Stimulated activated CD8-positive, alpha-beta memory T cell treated with anti-CD3 and anti-CD28 coated beads, Interleukin-12 subunit alpha, Interleukin-12 subunit beta, amount 100 ng/mL, for 24 hours (primary cell): ENCODE results near the gene DNAJC22.
A peak's percentile ranks its signal among the peaks of the same experiment; 100 is the strongest.
"Not testable (repeated sequence)": the region's sequence is repeated elsewhere in the genome, so short reads cannot be mapped to it uniquely, and the experiment has no call there.

ENCODE experiments used
- DNase-seq: peaks from one replicate; pipeline ENCODE4 v3.0.0-alpha.2; 2020; ENCODE audit errors: extremely low read depth

The DNAJC22 gene

DNA sequence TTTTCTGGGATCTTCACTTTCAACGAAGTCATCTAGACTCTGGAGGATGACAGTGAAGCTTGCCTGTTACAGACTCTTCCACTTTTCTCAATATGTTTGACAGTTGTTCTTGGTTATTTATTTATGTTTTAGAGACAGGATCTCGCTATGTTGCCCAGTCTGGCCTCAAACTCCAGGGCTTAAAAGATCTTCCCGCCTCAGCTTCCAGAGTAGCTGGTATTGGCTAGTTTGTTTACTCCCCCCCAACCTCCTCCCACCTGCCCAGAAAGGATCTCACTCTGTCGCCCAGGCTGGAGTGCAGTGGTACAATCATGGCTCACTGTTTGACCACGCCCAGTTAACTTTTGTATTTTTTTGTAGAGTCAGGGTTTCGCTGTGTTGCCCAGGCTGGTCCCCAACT is 23.9 kb downstream of the DNAJC22 start:
- no peak for DNase-seq

DNA sequence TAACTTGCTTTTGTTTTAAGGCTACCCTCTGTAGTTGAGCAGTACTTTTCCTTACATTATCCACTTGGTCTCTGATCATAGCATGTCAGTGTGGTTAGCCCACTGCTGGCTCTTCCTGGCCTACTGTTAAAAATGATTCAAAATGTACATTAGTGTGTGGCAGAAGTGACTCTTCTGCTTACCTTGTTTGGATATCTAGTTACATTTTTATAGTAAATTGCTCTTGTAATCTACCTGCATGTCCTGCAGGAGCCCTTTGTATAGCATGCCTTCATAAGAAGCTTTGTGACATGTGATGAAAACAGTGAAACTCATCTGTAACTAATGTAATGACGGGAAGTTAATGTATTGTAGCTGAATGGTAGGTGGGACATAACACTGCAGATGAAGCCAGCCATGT is 28.7 kb downstream of the DNAJC22 start:
- DNase-seq = no peak

- no peak for DNase-seq
These were observed 30.7 kb downstream of the DNAJC22 start for GRCh38 chr12:49377386-49377785.

GRCh38 chr12:49380184-49380583 is 33.5 kb downstream of the DNAJC22 start:
- DNase-seq = not testable (repeated sequence)

DNA sequence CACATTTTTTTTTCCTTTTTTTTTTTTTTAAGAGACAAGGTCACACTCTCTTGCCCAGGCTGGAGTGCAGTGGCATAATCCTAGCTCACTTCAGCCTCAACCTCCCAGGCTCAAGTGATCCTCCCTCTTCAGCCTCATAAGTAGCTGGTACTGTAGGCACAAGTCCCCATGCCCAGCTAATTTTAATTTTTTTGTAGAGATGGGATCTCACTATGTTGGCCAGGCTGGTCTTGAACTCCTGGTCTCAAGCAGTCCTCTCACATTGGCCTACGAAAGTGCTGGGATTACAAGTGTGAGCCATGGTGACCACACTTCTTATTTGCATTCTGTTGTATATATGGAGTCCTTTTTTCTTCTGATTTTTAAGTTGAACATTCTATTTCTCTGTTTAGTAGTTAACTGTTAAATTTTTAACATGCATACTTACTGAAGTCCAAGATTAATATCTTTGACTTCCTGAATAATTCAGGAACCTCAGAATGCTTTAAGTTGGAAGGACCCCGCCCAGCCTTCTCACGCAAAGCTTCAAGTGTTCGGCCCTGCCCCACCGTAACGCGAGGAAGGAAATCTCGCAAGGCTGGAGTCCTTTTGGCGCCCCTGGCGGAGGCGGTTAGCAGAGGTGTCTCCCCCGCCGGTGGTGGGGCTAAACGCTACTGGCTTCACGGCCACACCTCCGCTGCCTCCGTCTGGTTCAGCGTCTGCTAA is 42.1 kb downstream of the DNAJC22 start:
- peak; percentile 26 for DNase-seq

DNA sequence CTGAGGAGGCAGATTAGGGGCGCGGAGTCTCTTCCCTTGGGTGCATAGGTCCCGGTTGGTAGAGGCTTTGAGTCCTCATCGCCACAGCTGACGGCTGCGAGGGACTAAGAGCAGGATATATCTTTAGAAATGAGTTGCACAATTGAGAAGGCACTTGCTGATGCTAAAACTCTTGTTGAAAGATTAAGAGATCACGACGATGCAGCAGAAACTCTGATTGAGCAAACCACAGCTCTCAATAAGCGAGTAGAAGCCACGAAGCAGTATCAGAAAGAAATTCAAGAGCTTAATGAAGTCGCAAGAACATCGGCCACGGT is 42.7 kb downstream of the DNAJC22 start:
- DNase-seq = no peak

DNA sequence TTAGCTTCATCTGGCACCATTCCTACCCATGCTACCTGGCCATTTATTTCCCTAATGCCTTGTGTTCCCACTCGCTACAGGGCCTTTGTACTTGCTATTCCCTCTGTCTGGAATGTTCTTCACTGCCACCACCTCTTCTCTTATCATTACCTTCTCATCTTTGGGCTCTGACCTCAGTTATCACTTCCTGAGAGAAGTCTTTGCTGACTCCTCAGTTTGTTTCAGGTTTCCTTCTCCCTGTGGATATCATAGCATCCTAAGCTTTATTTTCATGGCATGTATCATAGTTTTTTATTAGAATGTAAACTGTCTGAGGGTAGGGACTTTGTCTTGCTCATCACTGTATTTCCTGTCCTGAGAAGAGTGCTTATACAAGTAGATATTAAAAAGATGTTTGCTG is 50.3 kb downstream of the DNAJC22 start:
- no peak for DNase-seq

- DNase-seq = no peak
These were observed 53.6 kb downstream of the DNAJC22 start for GRCh38 chr12:49400304-49400703.
